ENCODE data around the gene ABCA2. TPM values are rescaled to one million over a fixed set of nuclear protein-coding genes. Genes with fewer than 3 reads are reported as not detected.

Gene ABCA2
- total RNA-seq, 4 donors from 2014 or later, result 13.5 to 24.3 (median 19.3) TPM

- WGBS, 2 donors (ENCODE audit: low coverage in 1 of 2), result 0% methylated on average over 25 to 27 of the region's 57 CpGs
- H3K4me1 ChIP-seq, result peaks cover 0 to 55% (median 12%) of the 10 kb centered on the region in 3 donors
- peak within 1 kb of the TSS in 3 of 4 donors; percentile 78 to 83 (median 81) for H3K27ac ChIP-seq
These were observed 18.2 kb upstream of the ABCA2 start, which contains the start of gene NPDC1 for GRCh38 chr9:137046088-137046787. Gene NPDC1 (minus strand): TSS chr9:137046177. CDS start chr9:137045989, 188 bp downstream.

GRCh38 chr9:137045294-137046087 is 17.5 kb upstream of the ABCA2 start:
- Histone ChIP-seq H3K9me3 (no peaks in the 10 kb centered on the region), H3K27me3 (peaks cover 39% of the 10 kb centered on the region), H3K27ac (peak overlapping the region in 3 of 4 donors; percentile 78 to 83 (median 81)), H3K4me3 (peak overlapping the region; percentile 45 to 73), H3K4me1 (peaks cover 0 to 55% (median 12%) of the 10 kb centered on the region in 3 donors), H3K36me3 (peaks cover 0 to 23% of the 10 kb centered on the region in 2 donors)
- ATAC-seq, result peak; percentile 29
- no peak for TF ChIP-seq EP300 (IDR thresholded peaks at IDR 0.05)
- TF ChIP-seq POLR2A (IDR thresholded peaks at IDR 0.05), result no peak
- no peak for TF ChIP-seq POLR2AphosphoS5 (IDR thresholded peaks at IDR 0.05)
- no peak for TF ChIP-seq CTCF (IDR thresholded peaks at IDR 0.05)
- WGBS, 2 donors (ENCODE audit: low coverage in 1 of 2), result 0% methylated on average over 1 to 10 of the region's 96 CpGs

More at GRCh38 chr9:137046088-137046787, 18.2 kb upstream of the ABCA2 start, which contains the start of gene NPDC1:
- peaks cover 47% of the 10 kb centered on the region for H3K27me3 ChIP-seq
- no peaks in the 10 kb centered on the region for H3K9me3 ChIP-seq
- H3K4me3 ChIP-seq, result peak within 1 kb of the TSS; percentile 45 to 73
- ATAC-seq, result peak; percentile 53
- TF ChIP-seq CTCF (IDR thresholded peaks at IDR 0.05), result peak in 3 of 4 experiments; percentile 79 to 88 (median 86)
- no peak for TF ChIP-seq POLR2A (IDR thresholded peaks at IDR 0.05)
- H3K36me3 ChIP-seq, result peaks cover 0 to 16% of the 10 kb centered on the region in 2 donors

- Histone ChIP-seq H3K27me3 (peaks cover 31% of the 10 kb centered on the region), H3K4me3 (peak overlapping the region; percentile 45 to 73), H3K36me3 (peaks cover 0 to 32% of the 10 kb centered on the region in 2 donors), H3K4me1 (peaks cover 0 to 53% (median 12%) of the 10 kb centered on the region in 3 donors), H3K27ac (peak overlapping the region in 3 of 4 donors; percentile 78 to 83 (median 81)), H3K9me3 (no peaks in the 10 kb centered on the region)
- TF ChIP-seq EP300 (IDR thresholded peaks at IDR 0.05) (no peak), POLR2AphosphoS5 (IDR thresholded peaks at IDR 0.05) (peak; percentile 41)
- peak; percentile 29 for ATAC-seq
- WGBS, 2 donors (ENCODE audit: low coverage in 1 of 2), result no CpG with 5 or more reads among the region's 18 CpGs
These were observed 16.6 kb upstream of the ABCA2 start for GRCh38 chr9:137044502-137045177.

GRCh38 chr9:137044037-137044436 is 16.0 kb upstream of the ABCA2 start:
- Histone ChIP-seq H3K36me3 (peaks cover 0 to 38% of the 10 kb centered on the region in 2 donors), H3K4me3 (peak overlapping the region in 1 of 2 donors; percentile 73), H3K4me1 (peaks cover 0 to 47% (median 12%) of the 10 kb centered on the region in 3 donors), H3K27ac (peak overlapping the region in 3 of 4 donors; percentile 37 to 83 (median 75)), H3K9me3 (no peaks in the 10 kb centered on the region), H3K27me3 (peaks cover 25% of the 10 kb centered on the region)
- WGBS, 2 donors (ENCODE audit: low coverage in 1 of 2), result 100% methylated on average over 1 of the region's 12 CpGs; no CpG with 5 or more reads in 1 of the 2 donors
- no peak for ATAC-seq
- TF ChIP-seq POLR2AphosphoS5 (IDR thresholded peaks at IDR 0.05) (no peak), EP300 (IDR thresholded peaks at IDR 0.05) (no peak), CTCF (IDR thresholded peaks at IDR 0.05) (no peak), POLR2A (IDR thresholded peaks at IDR 0.05) (no peak)
